HepG2 (cell line): ENCODE results near the gene SLC17A5. TPM values are rescaled to one million over a fixed set of nuclear protein-coding genes. Genes with fewer than 3 reads are reported as not detected.

ENCODE experiments used
- EP300 ChIP-seq, 3 experiments: sonication (generic) in 1 of 3; formaldehyde crosslinking in 1 of 3; IDR thresholded peaks; 2 replicates each; pipeline versions ENCODE4 v1.5.1 to v1.6.1; 2011 to 2020; ENCODE audit warnings: low read depth in 2 of 3, low read length in 2 of 3, borderline replicate concordance in 1 of 3, improper control_type of control experiment in 1 of 3, mild to moderate bottlenecking in 1 of 3, missing genetic modification reagents in 1 of 3, moderate library complexity in 1 of 3
- FOXP4 ChIP-seq: sonication (generic); formaldehyde crosslinking; IDR thresholded peaks from 2 replicates; pipeline ENCODE4 v1.4.0; 2020; ENCODE audit warnings: missing genetic modification reagents
- JDP2 ChIP-seq: sonication (generic); formaldehyde crosslinking; IDR thresholded peaks from 2 replicates; pipeline ENCODE4 v1.8.1; 2022; ENCODE audit warnings: missing genetic modification reagents, borderline replicate concordance
- MIXL1 ChIP-seq: IDR thresholded peaks from 2 replicates; pipeline ENCODE4 v1.6.1; 2016
- MTF2 ChIP-seq: sonication (generic); formaldehyde crosslinking; IDR thresholded peaks from 2 replicates; pipeline ENCODE4 v1.5.0; 2020; ENCODE audit warnings: missing genetic modification reagents, borderline replicate concordance
- RARG ChIP-seq: sonication (generic); formaldehyde crosslinking; IDR thresholded peaks from 2 replicates; pipeline ENCODE4 v1.4.0; 2020; ENCODE audit warnings: low read depth, mild to moderate bottlenecking, missing genetic modification reagents
- RXRA ChIP-seq: sonication (generic); formaldehyde crosslinking; IDR thresholded peaks from 2 replicates; pipeline ENCODE4 v1.5.1; 2020; ENCODE audit warnings: missing genetic modification reagents
- ZBTB7B ChIP-seq: sonication (generic); formaldehyde crosslinking; IDR thresholded peaks from 2 replicates; pipeline ENCODE4 v1.4.0; 2020; ENCODE audit warnings: missing genetic modification reagents
- polyA plus RNA-seq, 8 experiments: library from polyadenylated mRNA; depleted of rRNA in 3 of 8; stranded (reverse) in 7 of 8; unstranded in 1 of 8; fragments of >200 nt; fragmentation: Illumina TruSeq in 4 of 8; extraction: Trizol in 4 of 8; gene quantifications; 2 replicates each; pipeline versions ENCODE4 v1.2.1 to v1.2.3, GENCODE V29; 2011 to 2016; ENCODE audit warnings: low read depth in 4 of 8, missing spikeins in 1 of 8, mixed read lengths in 1 of 8; ENCODE audit not compliant: insufficient read depth in 1 of 8
- total RNA-seq, 5 experiments: library from RNA; depleted of rRNA; stranded (reverse); fragments of >200 nt; fragmentation: Illumina TruSeq; extraction: Trizol; gene quantifications; 2 replicates each; pipeline ENCODE4 v1.2.3, GENCODE V29; 2016; ENCODE audit warnings: low read depth in 1 of 5
- TF ChIP-seq, protein P1 (sequence below): sonication (generic); formaldehyde crosslinking; IDR thresholded peaks from 2 replicates; pipeline ENCODE4 v1.5.0; 2020; ENCODE audit warnings: mild to moderate bottlenecking, missing genetic modification reagents

Gene SLC17A5
- total and polyA plus RNA-seq, 2 of the 13 experiments (the other 11 are each of a cell fraction or from before 2014, with no cell fraction given): 18.3 to 20.5 TPM

GRCh38 chr6:73608761-73609160 is 45.0 kb downstream of the SLC17A5 start (continued):
- TF ChIP-seq, protein P1, sequence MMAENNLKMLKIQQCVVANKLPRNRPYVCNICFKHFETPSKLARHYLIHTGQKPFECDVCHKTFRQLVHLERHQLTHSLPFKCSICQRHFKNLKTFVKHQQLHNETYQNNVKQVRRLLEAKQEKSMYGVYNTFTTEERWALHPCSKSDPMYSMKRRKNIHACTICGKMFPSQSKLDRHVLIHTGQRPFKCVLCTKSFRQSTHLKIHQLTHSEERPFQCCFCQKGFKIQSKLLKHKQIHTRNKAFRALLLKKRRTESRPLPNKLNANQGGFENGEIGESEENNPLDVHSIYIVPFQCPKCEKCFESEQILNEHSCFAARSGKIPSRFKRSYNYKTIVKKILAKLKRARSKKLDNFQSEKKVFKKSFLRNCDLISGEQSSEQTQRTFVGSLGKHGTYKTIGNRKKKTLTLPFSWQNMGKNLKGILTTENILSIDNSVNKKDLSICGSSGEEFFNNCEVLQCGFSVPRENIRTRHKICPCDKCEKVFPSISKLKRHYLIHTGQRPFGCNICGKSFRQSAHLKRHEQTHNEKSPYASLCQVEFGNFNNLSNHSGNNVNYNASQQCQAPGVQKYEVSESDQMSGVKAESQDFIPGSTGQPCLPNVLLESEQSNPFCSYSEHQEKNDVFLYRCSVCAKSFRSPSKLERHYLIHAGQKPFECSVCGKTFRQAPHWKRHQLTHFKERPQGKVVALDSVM: peak; percentile 67
- TF ChIP-seq JDP2 (CRISPR knock-in tag): no peak
- TF ChIP-seq RARG (CRISPR knock-in tag): no peak
- TF ChIP-seq ZBTB7B: 0 out of 2 replicates have a peak, but pooled peaks have one; percentile 19
- no peak for TF ChIP-seq FOXP4 (CRISPR knock-in tag)
- TF ChIP-seq RXRA (CRISPR knock-in tag): peak; percentile 89; the same call in 1 of the 2 replicates
- TF ChIP-seq MTF2 (CRISPR knock-in tag): no peak
- no peak for TF ChIP-seq MIXL1 (CRISPR knock-in tag)
- TF ChIP-seq EP300 (IDR thresholded peaks at IDR 0.05; ENCODE audit: low read depth in 2 of 2, low read length in 2 of 2): 0 out of 4 replicates have a peak, but pooled peaks of 1 of the 2 experiments have one; percentile 21
- no peak for TF ChIP-seq EP300 (CRISPR knock-in tag; IDR thresholded peaks at IDR 0.05; ENCODE audit: borderline replicate concordance)
